HTERT RPE-1 (cell line): Measurements from ENCODE around the gene NXN.
"Not testable (repeated sequence)": the region's sequence is repeated elsewhere in the genome, so short reads cannot be mapped to it uniquely, and the experiment has no call there.

ENCODE experiments used
- in situ Hi-C: fragments of 300-500 bp; cut with MboI; formaldehyde crosslinking; loops from 4 replicates; pipeline ENCODE4 v1.14.3; 2020; ENCODE audit warnings: low sequenced_read_pairs

The NXN gene

DNA sequence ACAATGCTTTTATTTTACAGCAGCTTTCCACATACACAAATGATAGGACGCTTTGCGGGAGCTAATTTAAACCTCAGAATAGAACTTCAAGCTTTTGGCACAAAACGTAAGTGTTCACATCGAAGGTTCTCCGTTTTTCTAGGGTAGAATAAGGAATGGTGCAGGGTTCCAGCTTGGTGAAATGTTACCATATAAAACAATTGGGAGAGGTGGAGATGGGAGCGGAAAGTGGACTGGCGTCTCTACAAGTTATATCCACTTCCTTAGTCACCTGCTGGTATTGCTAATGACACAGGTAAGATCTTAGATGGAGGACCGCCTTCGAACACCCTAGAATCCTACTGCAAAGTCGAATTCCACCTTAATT lies 1.7 kb upstream of the NXN start:
- in situ Hi-C loops, result loop anchor here (25.0 kb wide), 1 partner anchor 194 kb away; the partner anchor contains the start of genes GLOD4 and MRM3

DNA sequence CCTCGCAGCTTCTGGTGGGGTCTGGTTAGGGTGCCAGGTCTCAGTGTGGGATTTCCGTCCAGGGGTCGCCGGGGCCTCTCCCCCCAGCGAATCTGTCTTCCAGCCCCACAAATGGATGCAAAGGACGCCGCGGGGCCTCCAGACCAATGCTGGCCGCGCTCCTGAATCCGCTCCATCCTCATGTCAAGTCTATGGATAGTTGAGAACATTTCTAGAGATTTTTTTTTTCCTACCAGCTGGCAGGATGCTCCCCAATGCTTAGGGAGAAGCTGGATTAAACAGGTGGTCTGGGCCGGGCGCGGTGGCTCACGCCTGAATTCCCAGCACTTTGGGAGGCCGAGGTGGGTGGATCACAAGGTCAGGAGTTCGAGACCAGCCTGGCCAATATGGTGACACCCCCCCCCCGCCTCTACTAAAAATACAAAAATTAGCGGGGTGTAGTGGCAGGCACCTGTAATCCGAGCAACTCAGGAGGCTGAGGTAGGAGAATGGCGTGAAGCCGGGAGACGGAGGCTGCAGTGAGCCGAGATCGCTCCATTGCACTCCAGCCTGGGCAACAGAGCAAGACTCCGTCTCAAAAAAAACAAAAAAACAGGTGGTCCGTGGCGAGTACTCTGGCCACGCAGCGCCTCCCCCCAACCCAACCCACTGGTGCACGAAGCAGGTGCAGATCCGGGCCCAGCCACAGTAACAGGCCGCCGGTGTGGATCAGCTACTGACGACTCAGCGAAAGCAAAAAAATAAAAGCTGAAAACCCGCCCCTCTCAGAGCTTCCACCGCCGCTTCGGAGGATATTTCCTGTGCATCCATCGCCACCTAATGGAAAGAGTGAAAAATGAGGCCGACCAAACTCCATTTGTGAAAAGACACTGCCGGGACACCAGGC lies 1.1 kb upstream of the NXN start:
- in situ Hi-C loops, result loop anchor here (25.0 kb wide), 1 partner anchor 193 kb away; the partner anchor contains the start of genes GLOD4 and MRM3

DNA sequence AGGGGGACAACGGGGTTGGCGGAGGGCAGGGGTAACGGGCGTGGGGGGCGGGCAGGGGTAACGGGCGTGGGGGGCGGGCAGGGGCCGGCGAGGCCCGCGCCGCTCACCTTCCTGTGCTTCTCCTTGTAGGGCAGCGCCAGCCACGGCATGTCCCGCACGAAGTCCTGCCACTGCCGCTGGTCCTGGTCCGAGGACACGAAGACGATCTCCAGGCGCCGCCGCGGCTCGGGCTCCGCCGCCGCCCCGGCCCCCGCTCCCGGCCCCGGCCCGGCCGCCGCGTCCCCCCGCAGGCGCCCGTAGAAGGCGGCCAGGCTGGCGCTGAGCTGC lies 401 bp downstream of the NXN start:
- in situ Hi-C loops, result loop anchor here (25.0 kb wide), 1 partner anchor 192 kb away; the partner anchor contains the start of genes GLOD4 and MRM3

DNA sequence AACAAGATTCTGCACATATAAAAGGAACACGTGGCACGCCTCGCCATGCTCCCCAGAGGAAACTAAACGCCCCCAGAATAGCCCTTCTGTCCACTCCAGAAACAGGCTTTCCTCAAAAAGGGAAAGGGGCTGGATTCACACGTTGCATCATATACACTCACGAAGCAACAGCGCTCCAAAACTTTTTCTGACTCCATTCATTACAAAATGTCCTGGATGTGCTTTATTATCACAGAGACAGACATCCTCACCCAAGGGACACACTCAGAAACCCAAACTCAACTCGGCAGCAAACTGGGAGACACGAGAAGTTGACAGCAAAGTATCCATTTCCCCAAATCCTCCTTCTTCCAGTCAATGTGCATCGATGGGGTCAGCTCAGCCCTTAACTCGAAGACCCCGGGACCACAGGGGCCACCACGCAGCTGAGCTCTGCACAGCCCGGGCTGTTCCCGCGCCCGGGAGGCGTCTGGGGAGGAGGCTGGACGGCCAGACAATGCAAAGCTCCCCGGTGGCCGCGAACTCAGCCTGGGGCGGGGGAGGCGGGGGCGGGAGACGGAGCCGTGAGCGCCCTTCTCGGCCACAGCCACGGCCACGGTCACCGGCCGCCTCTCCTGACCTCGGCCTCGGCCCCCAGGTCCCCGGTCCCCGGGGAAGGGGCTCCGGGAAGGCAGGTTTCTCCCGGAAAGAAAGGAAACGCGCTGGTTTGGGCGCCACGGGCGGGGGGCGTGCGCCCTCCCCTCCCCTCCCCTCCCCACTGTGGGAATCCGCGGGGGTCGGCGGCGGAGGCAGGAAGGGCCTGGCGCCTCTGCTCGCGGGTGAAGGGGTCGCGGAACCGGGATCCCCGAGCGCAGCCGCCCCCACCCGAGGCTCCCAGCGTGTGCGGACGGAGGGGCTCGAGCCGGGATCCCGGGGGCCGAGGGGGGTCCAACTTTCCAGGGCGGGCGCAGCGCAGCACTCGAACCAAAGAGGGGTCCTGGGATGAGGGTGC lies 1.2 kb downstream of the NXN start:
- in situ Hi-C loops, result loop anchor here (25.0 kb wide), 1 partner anchor 191 kb away; the partner anchor contains the start of genes GLOD4 and MRM3

DNA sequence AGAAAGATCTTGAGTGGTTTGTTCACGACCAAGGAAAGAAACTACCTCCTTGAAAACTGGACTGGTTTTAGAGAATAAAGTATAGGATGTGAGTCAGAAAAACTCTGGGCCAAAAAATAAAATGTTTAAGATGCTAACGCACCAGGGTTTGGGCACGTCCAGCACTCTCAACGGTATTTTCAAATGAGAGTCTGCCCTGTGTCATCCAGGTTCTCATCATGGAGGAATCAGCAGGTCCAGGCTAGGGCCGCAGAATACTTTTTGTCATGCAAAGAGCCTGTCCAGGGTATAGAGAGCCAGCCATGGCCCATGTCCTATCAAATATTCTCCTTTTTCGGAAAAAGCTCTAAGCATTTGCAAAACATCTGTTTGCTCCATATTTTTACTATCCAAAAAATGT lies 2.4 kb downstream of the NXN start:
- in situ Hi-C loops, result loop anchor here (25.0 kb wide), 1 partner anchor 190 kb away; the partner anchor contains the start of genes GLOD4 and MRM3

DNA sequence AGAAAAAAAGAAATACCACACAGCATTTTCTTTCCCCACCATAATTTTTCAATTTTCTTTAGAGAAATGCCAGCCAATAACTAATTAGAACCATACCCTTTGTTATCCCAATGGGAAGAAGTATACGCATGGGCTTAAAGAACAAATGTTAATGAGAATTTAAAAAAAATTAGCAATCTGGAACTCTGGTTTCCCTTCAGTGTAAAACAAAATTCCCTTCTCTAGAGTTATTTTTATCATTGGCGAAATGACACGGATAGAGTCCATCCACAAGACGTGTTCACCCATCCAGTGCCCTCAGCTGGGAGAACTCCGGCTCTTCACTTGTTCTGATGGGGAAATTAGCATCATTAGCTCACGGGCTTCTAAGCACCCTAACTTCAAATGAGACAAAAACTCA lies 3.3 kb downstream of the NXN start:
- in situ Hi-C loops, result loop anchor here (25.0 kb wide), 1 partner anchor 189 kb away; the partner anchor contains the start of genes GLOD4 and MRM3

DNA sequence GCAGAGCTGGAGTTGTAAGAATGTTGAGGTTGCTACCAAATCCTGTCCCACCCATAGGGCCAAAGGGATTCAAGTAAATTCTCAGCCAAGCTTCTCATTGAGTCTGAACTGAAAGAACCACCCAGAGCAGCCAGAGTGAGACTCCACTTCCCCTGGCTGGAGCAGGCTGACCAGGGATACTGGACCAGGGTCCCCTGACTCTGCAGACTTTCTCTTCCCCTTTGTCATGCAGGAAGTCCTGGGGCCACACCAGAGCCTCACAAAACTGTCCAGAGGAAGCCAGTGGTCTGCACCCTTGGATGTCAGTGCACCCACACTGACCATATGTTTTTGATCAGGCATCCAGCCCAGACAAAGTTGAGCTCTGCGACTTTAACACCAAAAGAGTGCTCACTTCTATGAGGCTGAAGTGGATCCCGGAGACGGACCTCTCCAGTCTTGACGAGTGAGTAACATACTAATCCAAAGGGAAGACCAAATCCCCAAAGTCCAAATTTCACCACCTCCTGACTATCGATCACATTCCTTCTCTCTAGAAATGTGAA lies 4.1 kb downstream of the NXN start:
- in situ Hi-C loops, result loop anchor here (25.0 kb wide), 1 partner anchor 188 kb away; the partner anchor contains the start of genes GLOD4 and MRM3

DNA sequence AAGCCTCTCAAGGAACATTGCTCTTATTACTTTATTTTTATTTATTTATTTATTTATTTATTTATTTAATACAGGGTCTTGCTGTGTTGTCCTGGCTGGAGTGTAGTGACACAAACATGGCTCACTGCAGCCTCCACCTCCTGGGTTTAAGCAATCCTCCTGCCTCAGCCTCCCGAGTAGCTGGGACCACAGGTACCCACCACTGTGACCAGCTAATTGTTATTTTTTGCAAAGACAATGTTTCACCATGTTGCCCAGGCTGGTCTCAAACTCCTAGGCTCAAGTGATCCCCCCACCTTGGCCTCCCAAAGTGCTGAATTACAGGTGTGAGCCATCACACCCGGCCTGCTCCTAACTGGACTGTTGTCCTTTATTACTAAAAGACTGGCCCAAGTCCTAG lies 4.8 kb downstream of the NXN start:
- in situ Hi-C loops, result loop anchor here (25.0 kb wide), 1 partner anchor 187 kb away; the partner anchor contains the start of genes GLOD4 and MRM3

DNA sequence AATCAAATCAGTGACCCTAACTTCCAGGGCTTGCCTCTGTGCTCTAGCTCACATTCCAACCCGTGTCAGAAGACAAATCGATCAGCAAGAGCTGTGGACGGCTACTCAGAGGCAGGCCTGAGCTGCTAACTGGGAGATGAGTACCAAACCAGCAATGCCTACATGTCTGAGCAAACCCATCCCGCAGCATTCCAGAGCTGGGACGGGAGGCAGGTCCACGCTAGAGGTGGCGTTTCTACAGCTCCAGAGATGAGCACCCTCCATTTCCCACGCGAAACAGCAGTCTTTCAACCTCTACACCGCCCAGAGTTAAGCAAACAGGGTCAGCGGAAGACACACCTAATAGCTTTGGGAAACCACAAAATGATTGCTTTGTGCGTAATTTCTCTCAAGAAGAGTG lies 6.5 kb downstream of the NXN start:
- in situ Hi-C loops, result no loop called here

DNA sequence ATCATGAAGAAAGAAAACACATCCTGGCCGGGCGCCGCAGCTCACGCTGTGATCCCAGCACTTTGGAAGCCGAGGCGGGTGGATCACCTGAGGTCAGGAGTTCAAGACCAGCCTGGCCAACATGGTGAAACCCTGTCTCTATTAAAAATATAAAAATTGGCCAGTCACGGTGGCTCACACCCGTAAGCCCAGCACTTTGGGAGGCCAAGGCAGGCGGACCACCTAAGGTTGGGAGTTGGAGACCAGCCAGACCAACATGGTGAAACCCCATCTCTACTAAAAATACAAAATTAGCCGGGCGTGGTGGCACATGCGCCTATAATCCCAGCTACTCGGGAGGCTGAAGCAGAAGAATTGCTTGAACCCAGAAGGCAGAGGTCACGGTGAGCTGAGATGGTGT lies 7.7 kb downstream of the NXN start:
- in situ Hi-C loops, result not testable (repeated sequence)

DNA sequence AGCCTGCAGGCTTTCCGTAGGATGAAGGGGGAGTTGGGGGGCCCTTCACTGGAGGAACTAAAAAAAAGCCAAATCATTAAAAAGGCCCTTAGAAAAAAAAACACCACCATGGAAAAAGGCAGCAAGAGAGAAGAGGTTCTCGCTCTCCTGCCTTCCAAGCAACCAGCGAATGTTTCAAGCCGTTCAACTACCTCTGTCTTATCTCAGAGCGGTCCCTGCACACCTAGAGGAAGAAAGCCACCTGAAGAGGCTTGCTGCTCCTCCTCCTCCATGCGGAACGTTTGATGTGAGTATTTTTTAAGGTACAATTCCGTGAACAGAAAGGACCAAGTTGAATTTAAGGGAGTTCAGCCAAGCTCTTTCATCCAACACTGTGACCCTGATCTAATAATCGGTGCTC lies 9.2 kb downstream of the NXN start:
- in situ Hi-C loops, result no loop called here

DNA sequence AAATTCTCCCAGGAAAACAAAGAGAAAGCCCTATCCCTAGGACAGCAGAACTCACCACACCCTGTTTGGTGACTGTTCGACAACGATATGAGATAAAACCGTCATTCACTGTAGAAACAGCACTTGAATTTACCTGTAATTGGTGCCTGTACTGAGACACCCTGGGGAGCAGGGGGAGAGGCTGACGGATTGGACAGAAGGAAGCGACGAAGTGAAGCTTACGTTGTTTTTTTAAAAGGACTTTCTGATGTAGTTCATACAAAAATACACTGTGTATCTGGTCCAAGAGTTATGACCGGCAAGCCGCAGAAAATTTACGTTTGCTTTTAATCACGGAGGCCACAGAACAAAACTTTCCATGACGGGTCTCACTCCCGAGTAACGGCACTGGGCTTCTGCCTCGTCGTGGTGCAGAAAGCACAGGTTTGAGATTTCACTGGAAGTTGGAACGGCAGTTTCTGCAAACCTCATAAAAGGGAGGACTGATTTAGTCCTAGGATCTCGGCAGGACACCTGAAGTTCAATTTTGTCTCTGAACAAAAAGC lies 9.7 kb downstream of the NXN start:
- in situ Hi-C loops, result no loop called here

DNA sequence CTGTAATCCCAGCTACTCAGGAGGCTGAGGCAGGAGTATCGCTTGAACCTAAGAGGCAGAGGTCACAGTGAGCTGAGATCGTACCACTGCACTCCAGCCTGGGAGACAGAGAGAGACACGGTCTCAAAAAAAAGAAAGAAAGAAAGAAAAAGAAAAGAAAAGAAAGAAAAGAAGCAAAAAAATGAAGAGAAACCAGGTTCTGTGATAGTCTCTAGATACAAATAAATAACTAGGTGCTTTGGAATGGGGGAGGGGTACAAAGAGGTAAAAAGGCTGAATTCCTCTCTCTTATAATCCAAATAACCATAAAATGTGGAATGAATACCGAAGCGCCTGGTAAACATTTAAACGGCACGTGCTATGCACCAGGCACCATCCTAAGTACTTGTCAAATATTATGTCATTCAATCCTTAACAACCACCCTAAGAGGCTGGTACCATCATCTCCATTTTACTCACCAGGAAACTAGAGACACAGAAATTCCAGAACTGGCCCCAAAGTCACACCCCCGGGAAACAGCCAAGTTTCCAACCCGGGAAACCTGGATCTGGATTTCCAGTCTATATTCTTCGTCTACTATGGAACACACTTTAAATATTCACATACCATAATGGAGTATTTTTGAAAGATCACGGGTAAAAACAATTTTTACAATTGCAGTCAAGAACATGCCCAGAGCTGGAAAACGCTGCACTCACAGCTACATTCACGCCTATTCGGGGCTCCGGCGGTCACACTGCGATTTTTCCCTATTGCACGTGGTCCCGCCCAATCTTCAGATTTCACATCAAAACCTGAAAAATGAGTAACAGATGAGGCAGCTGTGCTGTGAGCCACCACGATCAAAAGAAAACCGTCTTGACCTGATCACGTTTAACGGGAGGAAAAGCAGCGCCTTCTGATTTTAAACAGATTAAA lies 10.5 kb downstream of the NXN start:
- in situ Hi-C loops, result no loop called here

DNA sequence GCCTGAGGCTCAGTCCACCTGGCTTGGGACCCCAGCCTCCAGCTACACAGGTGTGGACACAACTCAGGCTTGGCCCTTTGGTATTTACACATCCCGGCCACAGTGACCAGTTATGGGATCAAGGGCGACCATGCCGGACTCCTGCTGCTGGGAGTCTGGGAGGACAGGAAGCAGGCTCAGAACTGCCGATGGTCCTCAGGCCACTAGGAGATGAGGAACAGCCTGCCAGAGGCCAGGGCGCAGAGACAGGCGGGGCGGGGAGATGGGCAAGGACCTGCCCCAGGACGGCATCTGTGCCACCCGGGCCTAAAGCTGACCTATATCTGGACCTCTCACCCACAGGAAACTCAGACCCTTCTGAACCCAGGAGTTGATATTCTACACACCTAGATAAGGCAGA lies 12.5 kb downstream of the NXN start:
- in situ Hi-C loops, result no loop called here

DNA sequence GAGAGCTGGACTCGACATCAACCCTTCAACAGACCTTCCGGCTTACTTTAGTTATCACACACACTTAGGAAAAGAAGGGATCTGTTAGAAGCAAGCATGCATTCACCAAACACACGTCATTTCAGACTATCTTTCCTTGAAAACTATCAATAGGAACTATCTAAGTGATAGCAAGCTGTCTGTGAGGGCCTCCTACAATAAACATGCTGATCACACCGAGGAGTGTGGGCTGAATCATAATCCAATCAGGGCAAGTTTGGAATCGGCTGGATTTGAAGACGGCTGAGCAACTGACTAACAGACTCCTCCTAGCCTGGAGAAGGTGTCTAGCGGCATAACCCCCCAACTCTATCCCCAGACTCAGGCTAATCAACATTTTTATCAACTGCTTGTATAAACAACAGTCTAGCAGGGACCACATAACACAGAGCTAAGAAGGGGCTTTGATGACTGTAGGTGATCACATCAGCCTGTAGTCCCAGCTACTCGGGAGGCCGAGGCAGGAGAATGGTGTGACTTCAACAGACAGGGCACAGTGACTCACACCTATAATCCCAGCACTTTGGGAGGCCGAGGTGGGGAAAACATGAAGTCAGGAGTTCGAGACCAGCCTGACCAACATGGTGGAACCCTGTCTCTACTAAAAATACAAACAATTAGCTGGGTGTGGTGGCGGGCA lies 14.1 kb downstream of the NXN start:
- in situ Hi-C loops, result no loop called here

DNA sequence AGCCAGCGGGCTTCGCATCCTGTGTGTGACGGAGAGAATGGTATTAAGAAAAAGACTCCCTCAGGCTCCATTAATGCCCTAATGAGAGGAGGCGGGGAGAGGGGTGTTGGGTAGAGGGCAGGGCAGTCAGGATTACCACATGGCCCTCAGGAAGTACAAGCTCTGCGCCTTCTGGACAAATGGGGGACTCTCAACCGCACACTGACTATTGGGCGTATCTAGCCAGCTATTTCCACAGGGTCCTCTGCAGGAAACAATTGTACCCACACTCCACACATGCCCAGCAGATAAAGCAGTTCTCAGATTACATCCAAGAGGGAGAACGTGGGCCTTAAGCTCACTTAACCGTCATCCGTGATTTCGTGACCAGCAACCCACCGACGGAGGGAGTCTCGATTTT lies 14.7 kb downstream of the NXN start:
- in situ Hi-C loops, result no loop called here

DNA sequence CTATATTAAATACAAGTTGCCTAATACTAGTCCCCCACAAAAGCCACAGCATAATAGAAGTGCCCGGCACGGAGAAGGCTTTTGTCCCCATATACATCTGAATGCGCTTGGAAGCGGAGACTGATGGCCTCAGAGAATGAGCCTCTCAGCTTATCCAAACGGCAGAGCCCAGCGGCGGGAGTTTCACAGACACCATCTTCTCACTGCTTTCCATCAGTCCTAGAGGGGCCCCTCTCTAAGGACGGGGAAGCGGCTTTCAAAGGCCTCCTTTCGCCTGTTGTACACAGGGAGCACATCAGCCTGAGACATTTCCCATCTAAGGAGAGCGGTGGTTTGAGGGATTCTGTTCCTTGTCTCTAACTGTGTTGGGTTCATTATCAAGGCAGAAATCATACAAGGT lies 16.9 kb downstream of the NXN start:
- in situ Hi-C loops, result no loop called here

DNA sequence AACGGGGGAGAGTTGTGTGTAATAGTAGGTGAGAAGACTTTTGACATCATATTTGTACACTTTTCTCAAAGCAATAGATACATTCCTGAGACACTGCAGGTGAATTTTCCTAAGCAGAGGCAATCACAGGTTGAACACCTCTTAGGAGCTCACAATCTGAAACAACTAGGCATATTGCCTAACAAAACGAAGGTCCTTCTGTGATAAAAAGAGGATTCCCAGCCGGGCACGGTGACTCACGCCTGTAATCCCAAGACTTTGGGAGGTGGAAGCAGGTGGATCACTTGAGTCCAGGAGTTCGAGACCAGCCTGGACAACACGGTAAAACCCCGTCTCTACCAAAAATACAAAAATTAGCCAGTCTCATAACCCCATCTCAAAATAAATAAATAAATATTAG lies 17.4 kb downstream of the NXN start:
- in situ Hi-C loops, result no loop called here
